ENCODE data around the gene MEX3C. TPM values are rescaled to one million over a fixed set of nuclear protein-coding genes. Genes with fewer than 3 reads are reported as not detected.

MEX3C gene
- total RNA-seq, 1 donor from 2014 or later = 94.7 TPM

- Histone ChIP-seq H3K4me3 (no peak overlapping the region), H3F3A (ENCODE audit: low read depth) (peaks cover 20% of the 10 kb centered on the region), H3K27me3 (no peaks in the 10 kb centered on the region), H2AFZ (replicated peaks) (no peak overlapping the region), H3K9me3 (ENCODE audit: low read depth) (no peaks in the 10 kb centered on the region), H3K27ac (no peak overlapping the region), H3K9ac (no peak overlapping the region), H3K4me2 (no peak overlapping the region), H4K20me1 (ENCODE audit: low read depth) (no peaks in the 10 kb centered on the region), H3K4me1 (no peaks in the 10 kb centered on the region), H3K79me2 (ENCODE audit: low read depth) (no peaks in the 10 kb centered on the region), H3K36me3 (no peaks in the 10 kb centered on the region)
- H3K27ac Mint-ChIP-seq = no peak overlapping the region
- DNase-seq (ENCODE audit: low spot score) = no peak
- no peaks in the 10 kb centered on the region for H3K36me3 Mint-ChIP-seq
- no peaks in the 10 kb centered on the region for H3K9me3 Mint-ChIP-seq
- H3K27me3 Mint-ChIP-seq (ENCODE audit: insufficient read depth, low read depth) = peaks cover 6% of the 10 kb centered on the region
- peaks cover 8% of the 10 kb centered on the region for H3K4me1 Mint-ChIP-seq
- no peak overlapping the region for H3K4me3 Mint-ChIP-seq
- TF ChIP-seq CTCF (IDR thresholded peaks at IDR 0.05) (no peak), EZH2 (IDR thresholded peaks at IDR 0.05) (no peak), EZH2phosphoT487 (IDR thresholded peaks at IDR 0.05) (no peak)
These were observed 63.8 kb downstream of the MEX3C start for GRCh38 chr18:51133580-51134160.

DNA sequence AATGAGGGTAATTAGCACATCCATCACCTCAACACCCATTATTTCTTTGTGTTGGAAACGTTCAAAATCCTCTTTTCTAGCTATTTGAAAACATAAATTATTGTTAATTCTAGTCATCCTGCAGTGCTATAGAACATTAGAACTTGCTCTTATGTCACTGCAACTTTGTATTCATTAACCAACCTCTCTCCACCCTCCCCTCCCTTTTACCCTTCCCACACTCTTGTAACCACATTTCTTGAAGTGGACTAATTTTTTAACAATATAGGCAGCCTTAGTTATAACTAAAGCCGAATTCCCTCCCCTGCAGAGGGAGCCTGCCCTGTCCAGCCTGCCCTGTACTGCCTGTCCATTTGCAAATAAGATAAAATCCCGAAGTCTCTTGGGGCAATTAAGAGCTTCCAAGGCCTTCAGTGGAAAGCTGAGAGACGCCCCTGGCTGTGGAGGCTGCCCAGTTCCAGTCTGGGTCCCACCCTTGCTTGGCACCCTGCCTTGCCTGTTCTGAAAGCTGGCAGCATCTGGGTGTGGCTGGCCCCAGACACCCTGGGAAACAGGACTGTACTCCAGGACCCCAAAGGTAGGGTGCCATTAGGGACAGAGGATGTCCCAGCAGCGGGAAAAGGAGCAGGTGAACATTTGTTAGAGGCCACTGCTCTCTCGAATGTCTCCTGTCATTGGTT lies 65.1 kb downstream of the MEX3C start:
- Mint-ChIP-seq H3K27me3 (ENCODE audit: insufficient read depth, low read depth) (peaks cover 3% of the 10 kb centered on the region), H3K27ac (no peak overlapping the region), H3K36me3 (no peaks in the 10 kb centered on the region), H3K4me1 (peaks cover 8% of the 10 kb centered on the region), H3K9me3 (no peaks in the 10 kb centered on the region), H3K4me3 (no peak overlapping the region)
- no peak overlapping the region for H3K4me3 ChIP-seq
- no peaks in the 10 kb centered on the region for H3K27me3 ChIP-seq
- DNase-seq (ENCODE audit: low spot score) = no peak
- H3F3A ChIP-seq (ENCODE audit: low read depth) = peaks cover 20% of the 10 kb centered on the region
- H3K9me3 ChIP-seq (ENCODE audit: low read depth) = no peaks in the 10 kb centered on the region
- no peaks in the 10 kb centered on the region for H4K20me1 ChIP-seq (ENCODE audit: low read depth)
- no peaks in the 10 kb centered on the region for H3K79me2 ChIP-seq (ENCODE audit: low read depth)
- no peaks in the 10 kb centered on the region for H3K36me3 ChIP-seq
- H3K9ac ChIP-seq = no peak overlapping the region
- H3K4me1 ChIP-seq = no peaks in the 10 kb centered on the region
- TF ChIP-seq CTCF (IDR thresholded peaks at IDR 0.05) = no peak
- TF ChIP-seq EZH2 (IDR thresholded peaks at IDR 0.05) = no peak
- no peak for TF ChIP-seq EZH2phosphoT487 (IDR thresholded peaks at IDR 0.05)
- no peak overlapping the region for H3K4me2 ChIP-seq
- no peak overlapping the region for H3K27ac ChIP-seq
- H2AFZ ChIP-seq (replicated peaks) = no peak overlapping the region

- H3K4me1 ChIP-seq = no peaks in the 10 kb centered on the region
- no peaks in the 10 kb centered on the region for H3K9me3 ChIP-seq (ENCODE audit: low read depth)
- H3K4me1 Mint-ChIP-seq = peaks cover under 1% of the 10 kb centered on the region
- no peaks in the 10 kb centered on the region for H3K36me3 Mint-ChIP-seq
- no peak overlapping the region for H3K27ac ChIP-seq
- no peak overlapping the region for H3K4me3 Mint-ChIP-seq
- no peak overlapping the region for H3K4me3 ChIP-seq
- no peaks in the 10 kb centered on the region for H3K27me3 ChIP-seq
- peaks cover 20% of the 10 kb centered on the region for H3F3A ChIP-seq (ENCODE audit: low read depth)
- H4K20me1 ChIP-seq (ENCODE audit: low read depth) = no peaks in the 10 kb centered on the region
- no peaks in the 10 kb centered on the region for H3K79me2 ChIP-seq (ENCODE audit: low read depth)
- H3K4me2 ChIP-seq = no peak overlapping the region
- H3K36me3 ChIP-seq = no peaks in the 10 kb centered on the region
- H2AFZ ChIP-seq (replicated peaks) = no peak overlapping the region
- no peaks in the 10 kb centered on the region for H3K27me3 Mint-ChIP-seq (ENCODE audit: insufficient read depth, low read depth)
- TF ChIP-seq EZH2phosphoT487 (IDR thresholded peaks at IDR 0.05) (no peak), CTCF (IDR thresholded peaks at IDR 0.05) (no peak), EZH2 (IDR thresholded peaks at IDR 0.05) (no peak)
- DNase-seq (ENCODE audit: low spot score) = no peak
- H3K27ac Mint-ChIP-seq = no peak overlapping the region
- no peak overlapping the region for H3K9ac ChIP-seq
- peaks cover 3% of the 10 kb centered on the region for H3K9me3 Mint-ChIP-seq
These were observed 68.9 kb downstream of the MEX3C start for GRCh38 chr18:51128533-51128932.
